Activated CD4-positive, CD25-positive, alpha-beta regulatory T cell (primary cell): ENCODE results near the gene PTPRA.
"Not testable (repeated sequence)": the region's sequence is repeated elsewhere in the genome, so short reads cannot be mapped to it uniquely, and the experiment has no call there.

ENCODE experiments used
- DNase-seq, 4 experiments: peaks; one replicate each; lab custom pipeline; 2025; lab: John Stamatoyannopoulos, UW

Gene PTPRA

GRCh38 chr20:2873010-2873746 is at the start of gene PTPRA:
Gene PTPRA (plus strand): TSS chr20:2873481. CDS start chr20:2964278, 90,797 bp downstream.
- DNase-seq = peak; percentile 72 to 84 (median 80)

GRCh38 chr20:2825761-2826160 is 47.5 kb upstream of the PTPRA start:
- DNase-seq = no peak

GRCh38 chr20:2826655-2827054 is 46.6 kb upstream of the PTPRA start:
- no peak for DNase-seq

- DNase-seq = no peak
These were observed 43.9 kb upstream of the PTPRA start for GRCh38 chr20:2829376-2829775.

GRCh38 chr20:2831206-2831605 is 42.1 kb upstream of the PTPRA start:
- not testable (repeated sequence) for DNase-seq

GRCh38 chr20:2833761-2834160 is 39.5 kb upstream of the PTPRA start:
- DNase-seq = no peak

- no peak for DNase-seq
These were observed 38.7 kb upstream of the PTPRA start for GRCh38 chr20:2834401-2835110.

- DNase-seq = no peak
These were observed 37.9 kb upstream of the PTPRA start for GRCh38 chr20:2835331-2835796.

- no peak for DNase-seq
These were observed 37.2 kb upstream of the PTPRA start for GRCh38 chr20:2836035-2836434.

GRCh38 chr20:2837221-2837960 is 35.9 kb upstream of the PTPRA start:
- DNase-seq = no peak

- DNase-seq = no peak
These were observed 35.0 kb upstream of the PTPRA start for GRCh38 chr20:2838170-2838797.

GRCh38 chr20:2838847-2839671 is 34.2 kb upstream of the PTPRA start:
- DNase-seq = no peak

- DNase-seq = no peak
These were observed 33.5 kb upstream of the PTPRA start for GRCh38 chr20:2839732-2840137.

GRCh38 chr20:2840138-2840966 is 32.9 kb upstream of the PTPRA start, which contains the start of the genes PCED1A and VPS16:
Gene PCED1A (minus strand): TSS chr20:2840655. CDS start chr20:2839912, 743 bp downstream.
Gene VPS16 (plus strand): TSS chr20:2840745. CDS start chr20:2840775, 30 bp downstream.
- DNase-seq = peak; percentile 63 to 84 (median 78)

- no peak for DNase-seq
These were observed 32.2 kb upstream of the PTPRA start for GRCh38 chr20:2840967-2841531.

GRCh38 chr20:2845607-2846006 is 27.7 kb upstream of the PTPRA start:
- DNase-seq = no peak

- DNase-seq = no peak
These were observed 26.6 kb upstream of the PTPRA start for GRCh38 chr20:2846698-2847097.

- DNase-seq = no peak
These were observed 25.5 kb upstream of the PTPRA start for GRCh38 chr20:2847802-2848201.

- DNase-seq = no peak
These were observed 23.8 kb upstream of the PTPRA start for GRCh38 chr20:2849529-2849928.

- DNase-seq = no peak
These were observed 22.2 kb upstream of the PTPRA start for GRCh38 chr20:2851086-2851485.
